Embryonic facial prominence (tissue), 1 donor: ENCODE measurements around the gene TRAPPC10.
"Not testable (repeated sequence)": the region's sequence is repeated elsewhere in the genome, so short reads cannot be mapped to it uniquely, and the experiment has no call there.

Source experiments
- DNase-seq: peaks from one replicate; pipeline ENCODE4 v3.0.0-alpha.2; 2016; ENCODE audit errors: extremely low spot score

Gene TRAPPC10

DNA sequence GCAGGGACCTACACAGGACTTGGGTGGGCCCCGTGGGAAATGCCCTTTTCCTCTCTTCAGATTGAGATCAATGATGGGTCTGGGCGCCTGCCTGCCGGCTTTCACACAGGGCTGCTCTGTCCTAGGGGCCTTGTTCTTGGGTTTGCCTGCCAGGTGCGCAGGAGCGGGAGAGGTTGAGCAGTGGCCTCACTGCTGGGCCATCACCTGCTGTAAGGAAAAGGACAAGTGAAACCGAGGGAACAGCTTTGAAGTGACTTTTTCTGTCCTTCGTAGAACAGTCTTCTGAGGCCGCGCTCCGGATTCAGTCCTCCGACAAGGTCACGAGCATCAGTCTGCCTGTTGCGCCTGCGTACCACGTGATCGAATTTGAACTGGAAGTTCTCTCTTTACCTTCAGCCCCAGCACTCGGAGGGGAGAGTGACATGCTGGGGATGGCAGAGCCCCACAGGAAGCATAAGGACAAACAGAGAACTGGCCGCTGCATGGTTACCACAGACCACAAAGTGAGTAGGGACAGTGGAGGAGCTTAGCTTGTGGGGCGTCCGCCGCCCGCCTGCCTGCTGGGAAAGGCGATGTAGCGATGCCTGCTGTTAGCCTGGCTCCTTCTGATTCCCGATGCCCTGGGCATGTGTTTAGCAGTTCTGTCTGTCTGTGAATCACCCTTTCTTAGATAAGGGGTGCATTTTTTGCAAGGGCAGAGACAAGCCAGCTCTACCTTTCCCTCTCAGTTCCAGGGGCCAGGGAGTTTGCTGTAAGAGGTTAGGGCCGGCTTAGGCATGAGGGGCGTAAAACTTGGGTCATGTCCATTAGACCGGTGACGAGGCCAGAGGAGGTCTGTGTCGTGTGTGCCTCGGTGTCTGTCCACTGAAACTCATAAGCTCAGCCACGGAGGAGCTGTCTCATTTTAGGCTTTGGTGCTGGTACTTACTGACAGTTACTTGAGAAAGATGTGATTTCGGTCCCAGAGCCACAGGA, 75.6 kb downstream of the TRAPPC10 start:
- no peak for DNase-seq

DNA sequence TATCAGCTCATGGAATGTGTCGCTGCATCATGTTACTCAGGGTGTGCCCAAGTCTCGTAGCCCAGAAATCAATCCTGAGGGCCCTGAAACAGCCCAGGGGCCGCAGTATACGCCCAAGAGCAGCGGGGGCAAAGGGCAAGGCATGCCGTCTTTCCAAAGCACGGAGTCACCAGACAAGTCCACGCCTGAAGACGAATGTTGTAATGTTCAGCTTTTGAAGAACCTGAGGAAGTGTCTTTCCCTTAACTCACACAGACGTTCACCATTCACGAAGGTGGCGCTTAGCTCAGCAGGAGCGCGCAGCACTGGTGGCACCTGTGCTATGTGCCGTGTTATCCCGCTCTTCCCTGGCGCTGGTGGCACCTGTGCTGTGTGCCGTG, 76.3 kb downstream of the TRAPPC10 start:
- no peak for DNase-seq

DNA sequence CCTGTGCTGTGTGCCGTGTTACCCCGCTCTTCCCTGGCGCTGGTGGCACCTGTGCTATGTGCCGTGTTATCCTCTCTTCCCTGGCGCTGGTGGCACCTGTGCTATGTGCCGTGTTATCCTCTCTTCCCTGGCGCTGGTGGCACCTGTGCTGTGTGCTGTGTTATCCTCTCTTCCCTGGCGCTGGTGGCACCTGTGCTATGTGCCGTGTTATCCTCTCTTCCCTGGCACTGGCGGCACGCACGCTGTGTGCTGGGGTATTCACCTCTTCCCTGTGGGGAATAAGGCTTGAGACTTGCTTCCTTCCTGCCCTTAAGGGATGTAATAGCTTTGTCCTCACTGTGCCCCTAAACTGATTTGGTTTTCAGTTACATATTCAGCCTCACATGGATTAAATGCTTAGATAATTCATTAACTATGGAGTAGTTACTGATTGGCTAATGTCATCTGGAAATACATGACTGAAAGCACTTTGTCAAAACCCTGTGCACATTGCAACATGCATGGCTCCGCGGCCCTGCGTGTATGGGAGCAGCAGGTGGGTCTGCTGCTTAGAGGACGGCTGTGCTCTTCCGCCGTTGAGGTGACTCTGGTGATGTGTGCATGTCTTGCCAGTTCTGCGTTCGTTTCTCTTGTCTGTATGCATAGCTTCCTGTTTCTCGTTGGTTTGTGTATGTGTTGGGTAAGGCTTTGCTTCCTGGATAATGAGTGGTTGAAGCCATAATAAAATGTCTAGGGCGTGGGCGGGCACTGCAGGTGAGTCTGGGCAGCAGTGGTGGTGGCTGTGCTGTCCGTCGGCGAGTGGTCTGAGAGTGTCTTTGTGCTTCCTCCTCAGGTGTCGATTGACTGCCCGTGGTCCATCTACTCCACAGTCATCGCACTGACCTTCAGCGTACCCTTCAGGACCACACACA, 77.1 kb downstream of the TRAPPC10 start:
- no peak for DNase-seq

DNA sequence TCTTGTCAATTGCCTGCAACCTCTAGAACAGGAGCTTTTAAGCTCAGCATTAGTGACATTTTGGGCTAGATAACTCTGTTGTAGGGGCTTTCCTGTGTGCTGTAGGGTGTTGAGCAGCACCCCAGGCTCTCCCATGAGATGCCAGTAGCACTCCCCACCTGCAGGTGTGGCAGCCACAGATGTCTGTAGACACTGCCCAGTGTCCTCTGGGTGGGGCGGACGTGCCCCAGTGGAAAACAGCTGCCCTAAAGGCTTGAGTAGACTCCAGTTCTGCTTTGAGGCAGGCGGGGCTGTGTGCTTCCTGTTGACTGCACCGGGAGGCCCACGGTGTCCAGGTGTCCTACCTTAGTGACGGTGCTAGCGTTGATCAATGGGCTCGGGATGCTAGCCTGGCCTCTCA, 78.2 kb downstream of the TRAPPC10 start:
- DNase-seq = no peak

DNA sequence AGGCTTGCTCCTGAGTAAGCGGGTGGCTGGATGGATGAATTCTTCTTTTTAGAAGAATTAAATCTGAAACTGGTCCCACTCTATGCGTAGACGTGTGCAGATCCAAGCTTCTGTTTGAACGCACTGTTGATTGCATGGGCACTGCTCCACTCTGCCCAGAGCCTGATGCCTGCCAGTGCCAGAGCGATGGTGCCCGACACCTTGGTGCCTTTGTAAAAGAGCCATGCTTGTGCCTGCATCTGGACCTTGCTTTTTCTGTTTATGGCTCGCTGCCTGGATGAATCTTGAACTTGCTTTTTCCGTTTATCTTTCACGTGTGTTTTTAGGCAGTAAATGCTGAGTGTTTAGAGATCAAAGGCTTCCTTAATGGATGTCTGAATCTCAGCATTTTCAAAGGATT, 80.1 kb downstream of the TRAPPC10 start:
- no peak for DNase-seq

DNA sequence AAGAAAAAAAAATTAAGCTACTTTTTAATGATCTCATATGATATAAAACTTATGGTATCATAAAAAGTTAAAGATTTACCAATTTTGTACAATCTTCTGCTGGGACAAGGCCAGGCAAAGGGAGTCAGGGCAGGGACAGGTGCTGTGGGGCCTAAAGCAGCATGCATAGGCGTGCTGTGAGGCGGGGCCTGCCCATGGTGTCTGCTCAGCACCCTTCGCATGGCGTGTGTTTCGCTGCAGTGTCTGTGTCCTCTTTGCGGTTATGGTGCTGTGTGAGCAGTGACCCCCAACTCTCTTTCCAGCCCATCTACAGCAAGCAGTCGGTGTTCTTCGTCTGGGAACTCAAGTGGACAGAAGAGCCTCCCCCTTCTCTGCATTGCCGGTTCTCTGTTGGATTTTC, 81.7 kb downstream of the TRAPPC10 start:
- no peak for DNase-seq

DNA sequence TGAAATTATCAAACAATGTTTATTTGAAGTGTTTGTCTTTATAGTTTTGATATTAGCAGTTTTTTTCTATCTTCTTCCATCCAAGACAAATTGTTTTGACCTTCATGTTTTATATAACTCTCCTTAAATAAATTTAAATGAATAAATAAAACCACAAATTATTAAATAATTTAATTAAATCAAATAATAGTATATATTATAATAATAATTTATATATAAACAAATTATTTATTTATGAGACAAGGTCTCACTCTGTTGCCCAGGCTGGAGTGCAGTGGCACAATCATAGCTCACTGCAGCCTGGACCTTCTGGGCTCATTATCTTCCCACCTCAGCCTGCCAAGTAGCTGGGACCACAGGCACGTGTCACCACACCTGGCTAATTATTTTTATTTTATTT, 82.7 kb downstream of the TRAPPC10 start:
- no peak for DNase-seq

DNA sequence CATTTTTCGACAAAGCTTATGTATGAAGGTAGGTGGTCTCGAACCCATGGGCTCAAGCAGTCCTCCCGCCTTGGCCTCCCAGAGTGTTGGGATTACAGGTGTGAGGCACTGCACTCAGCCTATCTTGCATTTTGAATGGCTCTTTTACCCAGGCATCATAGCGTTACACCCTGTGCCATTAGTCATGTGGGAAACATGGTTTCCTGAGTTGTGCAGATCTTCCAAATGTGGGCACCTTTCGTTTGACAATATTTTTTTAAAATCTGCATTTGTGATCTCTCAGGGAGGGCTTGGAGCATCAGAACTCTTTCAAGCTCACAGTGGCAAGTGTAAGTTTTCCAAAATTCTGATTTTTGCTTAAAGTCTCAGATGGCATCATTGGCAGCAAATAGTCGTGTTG, 86.4 kb downstream of the TRAPPC10 start:
- DNase-seq = not testable (repeated sequence)

DNA sequence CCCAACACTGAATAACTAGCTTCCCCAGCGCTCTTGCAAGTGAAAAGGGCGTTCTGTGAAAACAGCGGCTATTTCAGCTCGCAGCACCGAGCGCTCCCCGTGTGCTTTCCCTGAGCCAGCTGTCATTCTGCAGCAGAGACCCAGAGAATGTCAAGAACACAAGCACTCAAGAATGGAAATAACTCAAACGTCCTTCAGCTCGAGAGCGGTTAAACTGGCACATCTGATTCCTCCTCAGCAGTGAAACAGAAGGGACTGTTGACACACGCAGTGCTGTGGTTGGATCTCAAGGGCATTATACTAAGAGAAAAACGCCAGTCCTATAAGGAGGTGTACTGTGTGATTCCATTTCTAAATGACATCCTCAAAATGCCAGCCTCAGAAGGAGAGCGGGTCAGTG, 86.9 kb downstream of the TRAPPC10 start:
- DNase-seq = not testable (repeated sequence)

DNA sequence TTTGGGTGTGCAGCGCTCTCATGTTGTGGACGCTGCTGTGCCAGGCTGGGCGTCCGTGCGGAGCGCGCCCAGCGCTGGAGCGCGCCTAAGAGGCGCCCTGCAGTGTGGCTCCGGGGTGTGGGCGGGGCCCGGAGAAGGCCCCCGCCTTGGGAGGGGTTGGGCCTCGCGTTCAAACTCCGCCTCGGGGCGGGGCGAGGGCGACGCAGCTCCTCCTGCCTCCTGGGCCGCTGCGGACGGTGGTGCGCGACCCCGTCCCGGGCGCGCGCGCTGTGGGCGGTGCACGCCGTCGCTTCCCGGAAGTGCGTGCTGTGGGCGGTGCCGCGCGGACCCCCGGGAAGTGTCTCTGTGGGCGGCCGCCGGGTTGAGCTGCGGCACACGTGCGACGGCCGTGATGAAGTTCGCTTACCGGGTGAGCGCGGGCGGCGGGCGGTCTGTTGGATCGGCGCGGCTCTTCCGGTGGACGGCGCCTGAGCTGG, 95.0 kb downstream of the TRAPPC10 start, which contains the start of gene PWP2:
TSS of gene PWP2 (plus strand) at position 374 of the 476 bp plus-strand sequence. CDS start at position 392, 18 bp downstream.
- not testable (repeated sequence) for DNase-seq

DNA sequence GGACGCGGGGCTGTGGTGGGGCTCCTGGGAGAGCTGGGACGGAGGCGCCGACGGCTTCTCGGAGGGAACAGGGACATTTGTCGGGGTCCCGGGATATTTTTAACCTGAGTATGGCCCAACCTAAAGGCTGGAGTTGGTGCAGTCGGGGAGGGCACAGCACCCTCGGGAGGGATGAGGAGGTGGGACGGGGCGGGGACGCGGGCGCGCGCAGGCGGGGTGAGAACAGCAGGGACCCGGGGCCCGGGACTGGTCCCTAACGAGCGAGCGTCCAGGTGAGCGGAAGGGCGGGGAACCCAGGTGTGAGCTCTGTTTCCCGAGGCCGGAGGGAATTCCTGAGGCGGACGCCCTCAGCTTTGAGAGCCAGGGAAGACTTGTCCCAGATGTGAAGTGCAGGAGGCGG, 95.5 kb downstream of the TRAPPC10 start:
- not testable (repeated sequence) for DNase-seq

DNA sequence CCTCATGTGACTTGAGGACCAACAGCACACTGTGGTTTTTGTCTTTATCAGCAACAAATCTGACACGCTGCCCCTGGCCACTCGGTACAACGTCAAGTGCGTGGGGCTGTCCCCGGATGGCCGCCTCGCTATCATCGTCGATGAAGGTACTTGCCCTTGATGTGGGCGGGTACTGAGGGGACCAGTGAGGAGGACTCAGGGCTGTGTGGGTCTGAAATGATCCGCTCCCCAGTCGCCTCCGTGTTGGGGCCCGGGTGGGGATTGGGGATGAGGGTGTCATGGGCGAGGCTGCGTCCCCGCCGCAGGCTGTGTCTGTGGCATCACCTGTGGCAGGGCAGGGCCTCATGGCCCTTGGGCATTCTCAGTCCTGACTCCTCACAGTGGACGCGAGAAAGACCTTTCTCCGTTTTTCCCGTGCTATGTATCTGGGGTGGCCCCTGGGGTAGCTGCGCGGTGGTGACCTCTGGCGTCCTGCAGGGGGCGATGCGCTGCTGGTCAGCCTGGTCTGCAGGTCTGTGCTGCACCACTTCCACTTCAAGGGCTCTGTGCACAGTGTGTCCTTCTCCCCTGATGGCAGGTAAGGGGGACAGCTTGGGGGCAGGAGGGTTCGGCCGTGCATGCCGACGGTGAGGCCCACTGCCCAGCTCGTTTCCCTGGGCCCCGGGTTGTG, 101.7 kb downstream of the TRAPPC10 start:
- DNase-seq = not testable (repeated sequence)

DNA sequence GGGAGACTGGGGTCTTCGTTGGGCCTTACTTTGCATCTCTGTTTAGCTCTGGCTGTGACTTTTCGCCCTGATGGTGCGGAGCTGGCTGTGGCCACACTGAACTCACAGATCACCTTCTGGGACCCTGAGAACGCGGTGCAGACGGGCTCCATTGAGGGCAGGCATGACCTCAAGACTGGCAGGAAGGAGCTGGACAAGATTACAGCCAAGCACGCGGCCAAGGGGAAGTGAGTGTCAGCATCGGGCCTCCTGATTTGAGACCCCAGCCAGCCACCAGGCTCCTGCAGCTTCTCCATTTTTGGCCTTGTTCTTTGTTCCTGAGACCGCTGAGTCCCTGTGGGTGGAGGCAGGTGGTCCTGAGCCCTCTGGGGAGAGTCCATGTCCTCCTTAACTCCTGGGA, 110.0 kb downstream of the TRAPPC10 start:
- not testable (repeated sequence) for DNase-seq

DNA sequence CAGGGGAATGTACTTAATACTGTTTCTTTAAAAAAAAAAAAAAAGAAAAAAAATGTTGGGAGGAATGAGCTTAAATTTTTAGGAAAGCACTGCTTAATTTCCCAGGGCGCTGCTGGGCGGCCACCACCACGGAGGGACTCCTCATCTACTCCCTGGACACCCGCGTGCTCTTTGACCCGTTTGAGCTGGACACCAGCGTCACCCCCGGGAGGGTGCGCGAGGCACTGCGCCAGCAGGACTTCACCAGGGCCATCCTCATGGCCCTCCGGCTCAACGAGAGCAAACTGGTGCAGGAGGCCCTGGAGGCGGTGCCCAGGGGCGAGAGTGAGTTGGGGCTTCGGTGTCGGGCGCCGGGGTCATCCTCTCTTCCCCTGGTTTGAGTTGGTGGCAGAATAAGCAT, 115.7 kb downstream of the TRAPPC10 start:
- not testable (repeated sequence) for DNase-seq

DNA sequence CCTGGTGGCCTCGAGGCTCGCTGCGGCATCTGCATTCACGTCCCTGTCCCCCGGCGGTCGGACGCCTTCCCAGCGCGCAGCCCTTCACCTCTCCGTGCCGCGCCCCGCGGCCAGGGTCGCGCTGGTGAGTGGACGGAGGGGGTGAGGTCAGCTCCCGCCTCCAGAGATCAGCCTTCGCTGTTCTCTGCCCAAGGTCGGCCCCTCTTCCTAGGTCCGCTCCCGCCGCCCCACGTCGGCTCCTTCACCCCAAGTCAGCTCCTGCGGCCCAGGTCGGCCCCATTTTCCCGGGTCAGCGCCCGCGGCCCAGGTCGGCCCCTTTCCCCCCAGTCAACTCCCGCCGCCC, 121.6 kb downstream of the TRAPPC10 start:
- DNase-seq = not testable (repeated sequence)

DNA sequence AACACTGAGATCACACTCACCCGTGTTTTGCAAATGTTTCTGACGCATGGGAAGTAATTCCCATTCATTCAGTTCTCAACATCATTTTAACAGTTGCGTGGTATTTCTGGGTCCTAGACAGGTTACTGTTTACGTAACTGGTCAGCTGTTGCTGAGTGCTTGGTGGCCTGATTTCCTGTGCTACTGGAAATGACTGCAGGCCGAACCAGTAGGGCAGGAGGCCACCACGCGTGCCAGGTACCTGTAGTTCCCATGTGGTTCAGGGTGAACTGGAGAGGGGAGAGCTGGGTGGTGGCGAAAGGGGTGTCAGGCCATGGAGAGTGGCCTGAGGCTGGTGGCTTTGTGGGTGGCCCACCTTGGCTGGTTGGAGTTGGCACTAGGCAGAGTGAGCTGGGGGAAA, 122.6 kb downstream of the TRAPPC10 start:
- DNase-seq = not testable (repeated sequence)

DNA sequence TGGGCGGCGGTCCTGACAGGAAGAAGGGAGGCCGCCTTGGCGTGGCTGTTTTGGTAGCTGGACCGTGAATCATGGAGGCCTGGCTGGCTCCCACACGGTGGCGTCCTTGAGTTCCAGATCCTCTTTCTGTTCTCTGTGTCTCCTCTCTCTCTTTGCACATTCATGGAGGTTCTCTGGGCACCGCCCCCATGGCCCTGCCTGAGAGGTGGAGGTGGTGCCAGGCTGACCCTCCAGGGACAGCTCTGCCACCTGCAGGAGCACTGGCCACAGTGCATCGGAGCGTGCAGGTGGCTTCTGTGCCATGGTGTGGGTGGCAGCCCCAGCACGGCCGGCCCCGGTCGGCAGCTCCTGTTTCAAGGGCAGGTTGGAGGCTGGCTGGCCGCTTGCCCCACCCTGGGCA, 125.9 kb downstream of the TRAPPC10 start:
- not testable (repeated sequence) for DNase-seq

DNA sequence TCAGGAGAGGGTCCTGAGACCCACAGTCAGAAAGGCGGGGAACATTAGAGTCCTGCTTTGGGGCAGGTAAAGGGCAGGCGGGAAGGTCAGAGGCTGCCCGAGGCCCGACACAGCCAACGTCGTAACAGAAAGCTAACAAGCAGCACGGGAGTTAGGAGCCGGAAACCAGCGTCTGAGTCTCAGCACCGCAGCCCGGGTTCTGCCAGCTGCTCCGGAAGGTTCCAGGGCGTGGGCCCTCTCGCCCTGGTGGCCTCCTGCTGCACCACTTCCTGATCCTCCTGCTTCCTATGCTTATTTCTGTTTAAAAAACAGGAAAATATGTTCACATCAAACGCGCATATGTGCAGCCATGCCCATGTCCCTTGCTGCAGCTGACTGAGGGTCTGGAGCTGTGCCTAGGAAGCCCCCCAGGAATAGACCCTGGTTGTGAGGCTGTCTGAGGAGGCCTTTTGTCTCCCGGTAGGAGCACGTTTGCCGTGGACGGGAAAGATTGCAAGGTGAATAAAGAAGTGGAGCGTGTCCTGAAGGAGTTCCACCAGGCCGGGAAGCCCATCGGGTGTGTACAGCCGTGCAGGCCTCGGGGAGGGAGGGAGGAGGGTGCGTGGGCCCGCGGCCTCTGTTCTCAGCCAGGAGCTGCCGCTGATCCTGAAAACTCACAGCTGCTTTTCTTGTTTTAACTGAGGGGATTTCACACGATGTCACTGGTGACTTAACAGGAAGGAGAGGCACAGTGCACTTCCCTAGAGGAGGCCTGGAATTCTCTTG, 127.9 kb downstream of the TRAPPC10 start:
- DNase-seq = not testable (repeated sequence)

DNA sequence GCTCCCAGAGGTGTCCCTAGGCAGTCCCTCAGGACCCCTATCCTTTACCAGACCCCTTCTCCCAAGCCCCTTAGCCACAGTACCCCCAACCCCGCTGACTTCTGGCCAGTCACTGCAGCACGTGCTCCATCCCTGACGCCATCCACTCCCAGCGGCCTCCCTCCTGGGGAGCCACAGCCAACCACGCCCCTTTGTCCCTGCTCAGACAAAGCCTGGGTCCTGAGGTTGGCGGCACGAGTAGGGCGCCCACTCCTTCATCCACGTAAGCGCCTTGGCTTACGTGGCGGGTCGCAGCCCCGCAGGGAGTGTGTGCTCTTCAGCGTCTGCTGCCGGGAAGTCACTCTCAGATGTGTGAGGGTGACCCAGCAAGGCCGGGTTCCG, 128.4 kb downstream of the TRAPPC10 start:
- not testable (repeated sequence) for DNase-seq

DNA sequence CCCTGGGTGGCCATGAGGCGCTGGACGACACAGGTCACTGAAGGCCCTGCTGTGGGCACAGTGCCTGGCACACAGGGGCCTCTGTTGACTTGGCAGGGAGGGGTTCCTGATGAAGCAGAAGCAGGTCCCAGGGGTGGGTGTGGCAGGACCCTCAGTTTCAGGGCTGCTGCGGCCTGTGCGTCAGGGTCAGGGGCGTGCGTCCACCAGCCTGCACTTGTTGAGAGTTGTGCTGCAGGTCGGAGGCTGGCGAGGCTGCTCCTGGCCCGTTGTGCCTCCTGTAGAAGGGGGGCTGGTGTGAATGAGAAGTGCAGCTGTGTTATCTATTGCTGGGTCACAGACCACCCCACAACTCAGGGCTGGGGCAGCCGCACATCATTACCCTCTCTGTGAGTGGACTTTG, 130.4 kb downstream of the TRAPPC10 start:
- not testable (repeated sequence) for DNase-seq

DNA sequence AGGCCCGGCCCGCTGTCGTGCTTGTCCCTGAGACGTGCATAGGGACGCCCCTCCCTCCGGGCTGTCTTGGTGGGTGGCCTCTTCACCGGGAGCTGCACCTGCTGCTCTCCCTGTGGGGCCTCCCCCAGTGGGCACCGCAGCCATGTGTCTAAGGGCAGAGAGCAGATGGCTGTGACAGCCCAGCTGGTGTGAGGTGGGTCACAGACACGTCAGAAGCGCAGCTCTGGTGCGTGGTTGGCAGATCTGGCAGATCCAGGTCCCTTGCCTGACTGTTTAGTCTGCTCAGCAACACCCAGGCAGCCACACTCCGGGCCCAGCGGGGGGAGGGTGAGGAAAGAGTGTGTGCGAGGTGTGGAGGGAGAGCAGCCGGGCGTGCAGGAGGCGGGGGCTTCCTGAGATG, 131.3 kb downstream of the TRAPPC10 start:
- not testable (repeated sequence) for DNase-seq
